Chondrocyte (in vitro differentiated cells): Measurements from ENCODE around the gene TAS2R8. TPM values are rescaled to one million over a fixed set of nuclear protein-coding genes. Genes with fewer than 3 reads are reported as not detected.

Source experiments
- DNase-seq: peaks from one replicate; pipeline ENCODE4 v3.0.0; 2021; ENCODE audit warnings: mixed read lengths, low spot score
- H3K27ac Mint-ChIP-seq: one replicate; pipeline ENCODE4 v1.8.0; 2021; ENCODE audit warnings: mild to moderate bottlenecking, moderate library complexity, mixed read lengths; ENCODE audit not compliant: unreplicated experiment
- H3K27me3 Mint-ChIP-seq: 2 replicates; pipeline ENCODE4 v1.8.0; 2021; ENCODE audit warnings: low read depth, mixed read lengths
- H3K36me3 Mint-ChIP-seq: 2 replicates; pipeline ENCODE4 v1.8.0; 2021; ENCODE audit warnings: low read depth, mixed read lengths
- H3K4me1 Mint-ChIP-seq: 2 replicates; pipeline ENCODE4 v1.8.0; 2021; ENCODE audit warnings: low read depth, mild to moderate bottlenecking, mixed read lengths
- H3K4me3 Mint-ChIP-seq: one replicate; pipeline ENCODE4 v1.8.0; 2021; ENCODE audit warnings: mild to moderate bottlenecking, moderate library complexity, mixed read lengths; ENCODE audit not compliant: unreplicated experiment
- H3K9me3 Mint-ChIP-seq: 2 replicates; pipeline ENCODE4 v1.8.0; 2021; ENCODE audit warnings: low read depth, mixed read lengths
- CTCF ChIP-seq: fragments of 200-600 bp; sonication (generic); IDR thresholded peaks from 2 replicates; pipeline ENCODE4 v1.5.0; 2021; ENCODE audit warnings: antibody characterized with exemption, mild to moderate bottlenecking, moderate library complexity
- total RNA-seq: library from RNA; stranded (reverse); gene quantifications from 3 replicates; pipeline ENCODE4 v1.2.1, GENCODE V29; 2021

Gene TAS2R8
- total RNA-seq, 1 donor from 2014 or later = not detected

GRCh38 chr12:10847744-10848143 is 40.7 kb upstream of the TAS2R8 start:
- no peak for TF ChIP-seq CTCF
- H3K9me3 Mint-ChIP-seq = no peaks in the 10 kb centered on the region
- H3K36me3 Mint-ChIP-seq = peaks cover 13% of the 10 kb centered on the region
- no peak for DNase-seq
- no peaks in the 10 kb centered on the region for H3K27me3 Mint-ChIP-seq
- peaks cover 11% of the 10 kb centered on the region for H3K4me1 Mint-ChIP-seq
- H3K27ac Mint-ChIP-seq = no peak overlapping the region
- H3K4me3 Mint-ChIP-seq = no peak overlapping the region

- Mint-ChIP-seq H3K9me3 (peaks cover 2% of the 10 kb centered on the region), H3K4me3 (no peak overlapping the region), H3K4me1 (no peaks in the 10 kb centered on the region), H3K27ac (no peak overlapping the region), H3K27me3 (no peaks in the 10 kb centered on the region), H3K36me3 (peaks cover 15% of the 10 kb centered on the region)
- no peak for TF ChIP-seq CTCF
- no peak for DNase-seq
Observed at GRCh38 chr12:10842862-10843261, 35.8 kb upstream of the TAS2R8 start.

GRCh38 chr12:10838461-10838860 is 31.4 kb upstream of the TAS2R8 start:
- no peak overlapping the region for H3K4me3 Mint-ChIP-seq
- H3K9me3 Mint-ChIP-seq = peaks cover 7% of the 10 kb centered on the region
- no peak overlapping the region for H3K27ac Mint-ChIP-seq

GRCh38 chr12:10829994-10830393 is 22.9 kb upstream of the TAS2R8 start:
- DNase-seq = no peak
- no peak for TF ChIP-seq CTCF
- H3K9me3 Mint-ChIP-seq = no peaks in the 10 kb centered on the region

More at GRCh38 chr12:10838461-10838860, 31.4 kb upstream of the TAS2R8 start:
- peaks cover 8% of the 10 kb centered on the region for H3K36me3 Mint-ChIP-seq
- no peak for DNase-seq
- no peaks in the 10 kb centered on the region for H3K27me3 Mint-ChIP-seq
- H3K4me1 Mint-ChIP-seq = no peaks in the 10 kb centered on the region
- no peak for TF ChIP-seq CTCF

GRCh38 chr12:10826258-10826657 is 19.2 kb upstream of the TAS2R8 start, which contains the start of gene TAS2R10:
TAS2R10 (minus strand) TSS chr12:10826358; CDS start chr12:10826269, 89 bp downstream.
- DNase-seq = no peak
- Mint-ChIP-seq H3K36me3 (no peaks in the 10 kb centered on the region), H3K27ac (no peak within 1 kb of the TSS), H3K4me3 (no peak within 1 kb of the TSS), H3K9me3 (no peaks in the 10 kb centered on the region), H3K27me3 (no peaks in the 10 kb centered on the region), H3K4me1 (peaks cover 10% of the 10 kb centered on the region)
- TF ChIP-seq CTCF = no peak

More at GRCh38 chr12:10829994-10830393, 22.9 kb upstream of the TAS2R8 start:
- Mint-ChIP-seq H3K27ac (no peak overlapping the region), H3K4me3 (no peak overlapping the region), H3K27me3 (no peaks in the 10 kb centered on the region), H3K4me1 (no peaks in the 10 kb centered on the region), H3K36me3 (no peaks in the 10 kb centered on the region)
